ENCODE measurements around the gene FUT4. TPM values are rescaled to one million over a fixed set of nuclear protein-coding genes. Genes with fewer than 3 reads are reported as not detected.
"Not testable (repeated sequence)": the region's sequence is repeated elsewhere in the genome, so short reads cannot be mapped to it uniquely, and the experiment has no call there.

FUT4 gene
- total RNA-seq, 1 donor from 2014 or later = 6.3 TPM

DNA sequence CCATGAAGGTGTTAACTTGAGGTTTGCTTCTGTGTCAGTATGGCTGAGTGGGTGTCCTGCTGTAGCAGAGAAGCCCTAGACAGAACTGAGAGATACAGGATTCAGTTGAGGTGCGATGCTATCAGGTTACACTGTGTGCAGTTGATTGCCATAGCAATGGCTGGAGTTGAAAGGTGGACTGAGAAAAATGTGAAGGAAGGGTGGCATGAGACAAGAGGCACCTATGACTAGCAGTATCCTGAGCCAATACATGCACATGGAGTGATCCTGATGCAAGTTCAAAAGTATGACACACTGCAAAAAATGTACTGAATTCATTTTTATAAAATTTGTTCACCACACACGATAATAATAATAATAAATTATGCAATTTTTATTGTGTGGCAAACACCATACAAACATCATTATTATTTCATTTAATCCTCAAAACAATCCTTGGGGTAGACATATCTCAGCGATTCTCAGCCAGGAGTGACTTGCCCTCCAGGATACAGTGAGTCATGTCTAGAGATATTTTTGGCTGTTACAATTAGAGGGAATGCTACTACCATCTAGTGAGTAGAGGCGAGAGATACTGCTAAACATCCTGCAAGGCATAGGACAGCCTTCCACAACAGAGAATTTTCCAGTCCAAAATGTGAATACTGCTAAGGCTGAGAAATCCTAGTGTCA lies 19.6 kb downstream of the FUT4 start:
- Histone ChIP-seq H3K27me3 (ENCODE audit: control insufficient read depth in 3 of 3, insufficient read depth in 3 of 3, low read length in 3 of 3) (no peaks in the 10 kb centered on the region), H3K36me3 (ENCODE audit: control insufficient read depth in 3 of 3, insufficient read depth in 3 of 3, low read length in 3 of 3) (no peaks in the 10 kb centered on the region), H3K9ac (ENCODE audit: low read depth in 1 of 3, low read length in 3 of 3) (no peak overlapping the region), H3K4me1 (ENCODE audit: control insufficient read depth in 3 of 3, insufficient read depth in 3 of 3, low read length in 3 of 3) (no peaks in the 10 kb centered on the region), H3K9me3 (ENCODE audit: control insufficient read depth in 3 of 3, low read length in 3 of 3) (no peaks in the 10 kb centered on the region), H3K27ac (ENCODE audit: low read depth, low read length) (no peak overlapping the region), H3K4me3 (ENCODE audit: low read length in 3 of 3) (no peak overlapping the region)

- Histone ChIP-seq H3K4me3 (ENCODE audit: low read length in 3 of 3) (no peak overlapping the region), H3K36me3 (ENCODE audit: control insufficient read depth in 3 of 3, insufficient read depth in 3 of 3, low read length in 3 of 3) (no peaks in the 10 kb centered on the region), H3K27ac (ENCODE audit: low read depth, low read length) (no peak overlapping the region), H3K27me3 (ENCODE audit: control insufficient read depth in 3 of 3, insufficient read depth in 3 of 3, low read length in 3 of 3) (no peaks in the 10 kb centered on the region), H3K4me1 (ENCODE audit: control insufficient read depth in 3 of 3, insufficient read depth in 3 of 3, low read length in 3 of 3) (no peaks in the 10 kb centered on the region), H3K9ac (ENCODE audit: low read depth in 1 of 3, low read length in 3 of 3) (no peak overlapping the region), H3K9me3 (ENCODE audit: control insufficient read depth in 3 of 3, low read length in 3 of 3) (no peaks in the 10 kb centered on the region)
These were observed 20.2 kb downstream of the FUT4 start for GRCh38 chr11:94563848-94564467.

DNA sequence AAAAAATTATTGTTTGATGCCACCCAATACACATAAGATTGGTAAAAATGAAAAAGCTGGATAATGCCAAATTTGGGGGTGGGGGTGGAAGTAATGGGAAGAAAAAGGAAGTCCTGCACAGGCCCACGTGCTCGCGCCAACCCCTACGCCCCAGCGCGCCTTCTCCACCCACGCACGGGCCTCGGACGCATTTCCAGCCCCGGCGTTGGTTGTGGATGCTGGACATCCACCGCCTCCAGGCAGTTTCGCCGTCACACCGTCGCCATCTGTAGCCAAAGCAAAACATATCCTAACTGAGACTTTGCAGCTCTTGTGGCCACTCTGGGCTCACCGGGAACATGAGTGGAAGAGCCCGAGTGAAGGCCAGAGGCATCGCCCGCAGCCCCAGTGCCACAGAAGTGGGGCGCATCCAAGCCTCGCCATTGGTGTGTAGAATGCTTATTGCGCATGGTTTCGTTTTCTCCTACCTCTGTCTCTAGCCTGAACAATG lies 23.5 kb downstream of the FUT4 start, which contains the start of gene PIWIL4:
TSS of gene PIWIL4 (plus strand) at position 188 of the 490 bp plus-strand sequence. CDS start at position 339, 151 bp downstream.
- Histone ChIP-seq H3K27me3 (ENCODE audit: control insufficient read depth in 3 of 3, insufficient read depth in 3 of 3, low read length in 3 of 3) (no peaks in the 10 kb centered on the region), H3K4me1 (ENCODE audit: control insufficient read depth in 3 of 3, insufficient read depth in 3 of 3, low read length in 3 of 3) (no peaks in the 10 kb centered on the region), H3K27ac (ENCODE audit: low read depth, low read length) (no peak within 1 kb of the TSS), H3K4me3 (ENCODE audit: low read length in 3 of 3) (no peak within 1 kb of the TSS), H3K9me3 (ENCODE audit: control insufficient read depth in 3 of 3, low read length in 3 of 3) (no peaks in the 10 kb centered on the region), H3K9ac (ENCODE audit: low read depth in 1 of 3, low read length in 3 of 3) (no peak within 1 kb of the TSS), H3K36me3 (ENCODE audit: control insufficient read depth in 3 of 3, insufficient read depth in 3 of 3, low read length in 3 of 3) (no peaks in the 10 kb centered on the region)

DNA sequence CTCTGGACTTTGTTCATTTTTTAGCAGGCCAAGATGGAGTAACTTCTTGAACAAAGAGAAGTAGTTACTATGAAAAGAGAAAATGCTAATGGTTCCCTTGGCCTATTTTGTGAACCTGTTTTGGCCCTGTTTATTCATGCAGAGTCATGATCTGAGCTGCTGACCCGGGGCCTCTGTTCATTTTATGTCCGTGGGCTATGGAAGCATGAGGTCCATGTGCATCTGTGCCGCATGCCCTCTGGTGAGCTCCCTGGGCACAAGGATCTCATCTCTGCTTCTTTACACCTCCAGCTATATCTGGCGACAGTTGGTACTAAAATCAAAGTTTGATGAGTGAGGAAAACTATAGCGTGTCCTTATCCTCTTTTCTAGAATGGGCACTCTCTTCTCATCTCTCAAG lies 24.5 kb downstream of the FUT4 start:
- no peak overlapping the region for H3K9ac ChIP-seq (ENCODE audit: low read depth in 1 of 3, low read length in 3 of 3)
- H3K27me3 ChIP-seq (ENCODE audit: control insufficient read depth in 3 of 3, insufficient read depth in 3 of 3, low read length in 3 of 3) = no peaks in the 10 kb centered on the region
- H3K4me3 ChIP-seq (ENCODE audit: low read length in 3 of 3) = no peak overlapping the region
- H3K36me3 ChIP-seq (ENCODE audit: control insufficient read depth in 3 of 3, insufficient read depth in 3 of 3, low read length in 3 of 3) = no peaks in the 10 kb centered on the region
- no peaks in the 10 kb centered on the region for H3K4me1 ChIP-seq (ENCODE audit: control insufficient read depth in 3 of 3, insufficient read depth in 3 of 3, low read length in 3 of 3)
- no peak overlapping the region for H3K27ac ChIP-seq (ENCODE audit: low read depth, low read length)
- H3K9me3 ChIP-seq (ENCODE audit: control insufficient read depth in 3 of 3, low read length in 3 of 3) = no peaks in the 10 kb centered on the region

- Histone ChIP-seq H3K4me1 (ENCODE audit: control insufficient read depth in 3 of 3, insufficient read depth in 3 of 3, low read length in 3 of 3) (no peaks in the 10 kb centered on the region), H3K27me3 (ENCODE audit: control insufficient read depth in 3 of 3, insufficient read depth in 3 of 3, low read length in 3 of 3) (no peaks in the 10 kb centered on the region), H3K9me3 (ENCODE audit: control insufficient read depth in 3 of 3, low read length in 3 of 3) (no peaks in the 10 kb centered on the region), H3K9ac (ENCODE audit: low read depth in 1 of 3, low read length in 3 of 3) (no peak overlapping the region), H3K36me3 (ENCODE audit: control insufficient read depth in 3 of 3, insufficient read depth in 3 of 3, low read length in 3 of 3) (no peaks in the 10 kb centered on the region), H3K4me3 (ENCODE audit: low read length in 3 of 3) (no peak overlapping the region), H3K27ac (ENCODE audit: low read depth, low read length) (no peak overlapping the region)
These were observed 25.0 kb downstream of the FUT4 start for GRCh38 chr11:94568717-94569116.

- not testable (repeated sequence) for H3K4me3 ChIP-seq (ENCODE audit: low read length in 3 of 3); H3K27ac ChIP-seq (ENCODE audit: low read depth, low read length); H3K36me3 ChIP-seq (ENCODE audit: control insufficient read depth in 3 of 3, insufficient read depth in 3 of 3, low read length in 3 of 3); H3K9ac ChIP-seq (ENCODE audit: low read depth in 1 of 3, low read length in 3 of 3); H3K27me3 ChIP-seq (ENCODE audit: control insufficient read depth in 3 of 3, insufficient read depth in 3 of 3, low read length in 3 of 3); H3K9me3 ChIP-seq (ENCODE audit: control insufficient read depth in 3 of 3, low read length in 3 of 3); H3K4me1 ChIP-seq (ENCODE audit: control insufficient read depth in 3 of 3, insufficient read depth in 3 of 3, low read length in 3 of 3)
These were observed 29.3 kb downstream of the FUT4 start for GRCh38 chr11:94572975-94573374.

- H3K4me3 ChIP-seq (ENCODE audit: low read length in 3 of 3) = no peak overlapping the region
These were observed 30.7 kb downstream of the FUT4 start for GRCh38 chr11:94574193-94574961.

GRCh38 chr11:94576306-94576705 lies 32.6 kb downstream of the FUT4 start:
- no peaks in the 10 kb centered on the region for H3K4me1 ChIP-seq (ENCODE audit: control insufficient read depth in 3 of 3, insufficient read depth in 3 of 3, low read length in 3 of 3)
- H3K9me3 ChIP-seq (ENCODE audit: control insufficient read depth in 3 of 3, low read length in 3 of 3) = no peaks in the 10 kb centered on the region
- no peak overlapping the region for H3K27ac ChIP-seq (ENCODE audit: low read depth, low read length)
- H3K4me3 ChIP-seq (ENCODE audit: low read length in 3 of 3) = no peak overlapping the region
- H3K27me3 ChIP-seq (ENCODE audit: control insufficient read depth in 3 of 3, insufficient read depth in 3 of 3, low read length in 3 of 3) = no peaks in the 10 kb centered on the region
- no peak overlapping the region for H3K9ac ChIP-seq (ENCODE audit: low read depth in 1 of 3, low read length in 3 of 3)
- no peaks in the 10 kb centered on the region for H3K36me3 ChIP-seq (ENCODE audit: control insufficient read depth in 3 of 3, insufficient read depth in 3 of 3, low read length in 3 of 3)

More at GRCh38 chr11:94574193-94574961, 30.7 kb downstream of the FUT4 start:
- Histone ChIP-seq H3K27me3 (ENCODE audit: control insufficient read depth in 3 of 3, insufficient read depth in 3 of 3, low read length in 3 of 3) (no peaks in the 10 kb centered on the region), H3K36me3 (ENCODE audit: control insufficient read depth in 3 of 3, insufficient read depth in 3 of 3, low read length in 3 of 3) (no peaks in the 10 kb centered on the region), H3K9me3 (ENCODE audit: control insufficient read depth in 3 of 3, low read length in 3 of 3) (no peaks in the 10 kb centered on the region), H3K9ac (ENCODE audit: low read depth in 1 of 3, low read length in 3 of 3) (no peak overlapping the region), H3K27ac (ENCODE audit: low read depth, low read length) (no peak overlapping the region), H3K4me1 (ENCODE audit: control insufficient read depth in 3 of 3, insufficient read depth in 3 of 3, low read length in 3 of 3) (no peaks in the 10 kb centered on the region)

GRCh38 chr11:94577841-94578240 lies 34.1 kb downstream of the FUT4 start:
- Histone ChIP-seq H3K27ac (ENCODE audit: low read depth, low read length) (no peak overlapping the region), H3K9ac (ENCODE audit: low read depth in 1 of 3, low read length in 3 of 3) (no peak overlapping the region), H3K4me3 (ENCODE audit: low read length in 3 of 3) (no peak overlapping the region), H3K36me3 (ENCODE audit: control insufficient read depth in 3 of 3, insufficient read depth in 3 of 3, low read length in 3 of 3) (no peaks in the 10 kb centered on the region), H3K27me3 (ENCODE audit: control insufficient read depth in 3 of 3, insufficient read depth in 3 of 3, low read length in 3 of 3) (no peaks in the 10 kb centered on the region), H3K9me3 (ENCODE audit: control insufficient read depth in 3 of 3, low read length in 3 of 3) (no peaks in the 10 kb centered on the region), H3K4me1 (ENCODE audit: control insufficient read depth in 3 of 3, insufficient read depth in 3 of 3, low read length in 3 of 3) (no peaks in the 10 kb centered on the region)

DNA sequence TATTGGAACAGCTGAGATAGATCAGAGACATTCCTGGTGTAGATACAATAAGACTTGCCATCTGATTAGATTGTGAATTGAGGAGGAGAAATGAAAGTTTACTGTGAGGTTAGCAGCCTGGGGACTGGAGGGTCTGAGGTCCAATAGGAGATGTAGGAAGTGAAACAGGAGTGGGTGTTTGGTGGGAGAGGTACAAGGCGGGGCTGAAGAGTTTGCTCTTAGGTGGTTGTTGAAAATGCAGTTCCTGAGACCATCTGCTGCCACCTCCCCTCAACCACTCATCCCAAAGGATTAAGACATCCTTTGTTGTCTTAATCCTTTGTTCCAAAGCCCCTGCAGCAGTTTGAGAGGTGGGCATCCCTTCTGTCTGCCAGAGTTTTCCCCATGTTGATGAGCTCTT lies 38.2 kb downstream of the FUT4 start:
- H3K4me1 ChIP-seq (ENCODE audit: control insufficient read depth in 3 of 3, insufficient read depth in 3 of 3, low read length in 3 of 3) = no peaks in the 10 kb centered on the region
- no peaks in the 10 kb centered on the region for H3K9me3 ChIP-seq (ENCODE audit: control insufficient read depth in 3 of 3, low read length in 3 of 3)
- no peak overlapping the region for H3K27ac ChIP-seq (ENCODE audit: low read depth, low read length)
- no peak overlapping the region for H3K9ac ChIP-seq (ENCODE audit: low read depth in 1 of 3, low read length in 3 of 3)
- no peaks in the 10 kb centered on the region for H3K27me3 ChIP-seq (ENCODE audit: control insufficient read depth in 3 of 3, insufficient read depth in 3 of 3, low read length in 3 of 3)
- no peaks in the 10 kb centered on the region for H3K36me3 ChIP-seq (ENCODE audit: control insufficient read depth in 3 of 3, insufficient read depth in 3 of 3, low read length in 3 of 3)
- no peak overlapping the region for H3K4me3 ChIP-seq (ENCODE audit: low read length in 3 of 3)

All from skeletal muscle tissue (tissue), 4 donors.